Measurements from ENCODE around the gene ADAMTS10.
"Not testable (repeated sequence)": the region's sequence is repeated elsewhere in the genome, so short reads cannot be mapped to it uniquely, and the experiment has no call there.

ADAMTS10 gene

GRCh38 chr19:8638078-8638619 is 27.6 kb upstream of the ADAMTS10 start:
- H3K4me1 ChIP-seq = no peaks in the 10 kb centered on the region

GRCh38 chr19:8637070-8637469 is 26.6 kb upstream of the ADAMTS10 start:
- H3K36me3 ChIP-seq (replicated peaks); H3K9me3 ChIP-seq; H3K27me3 ChIP-seq (ENCODE audit: low read depth); in situ Hi-C loops (cut with MboI; ENCODE audit: low sequenced_read_pairs); H3K4me1 ChIP-seq; DNase-seq (ENCODE audit: low spot score in 2 of 2); H3K4me3 ChIP-seq: not testable (repeated sequence)

More at GRCh38 chr19:8638078-8638619, 27.6 kb upstream of the ADAMTS10 start:
- DNase-seq (ENCODE audit: low spot score in 2 of 2) = no peak
- H3K4me3 ChIP-seq = no peak overlapping the region
- in situ Hi-C loops (cut with MboI; ENCODE audit: low sequenced_read_pairs) = no loop called here
- H3K36me3 ChIP-seq (replicated peaks) = no peaks in the 10 kb centered on the region
- H3K27me3 ChIP-seq (ENCODE audit: low read depth) = no peaks in the 10 kb centered on the region
- H3K9me3 ChIP-seq = no peaks in the 10 kb centered on the region

- in situ Hi-C loops (cut with MboI; ENCODE audit: low sequenced_read_pairs) = no loop called here
- H3K9me3 ChIP-seq = no peaks in the 10 kb centered on the region
These were observed 24.9 kb upstream of the ADAMTS10 start for GRCh38 chr19:8635422-8635821.

GRCh38 chr19:8631425-8631819 is 20.9 kb upstream of the ADAMTS10 start:
- in situ Hi-C loops (cut with MboI; ENCODE audit: low sequenced_read_pairs) = no loop called here
- Histone ChIP-seq H3K4me1 (no peaks in the 10 kb centered on the region), H3K9me3 (no peaks in the 10 kb centered on the region), H3K36me3 (replicated peaks) (no peaks in the 10 kb centered on the region), H3K4me3 (no peak overlapping the region), H3K27me3 (ENCODE audit: low read depth) (no peaks in the 10 kb centered on the region)
- no peak for DNase-seq (ENCODE audit: low spot score in 2 of 2)

More at GRCh38 chr19:8635422-8635821, 24.9 kb upstream of the ADAMTS10 start:
- no peaks in the 10 kb centered on the region for H3K4me1 ChIP-seq
- H3K4me3 ChIP-seq = no peak overlapping the region
- no peaks in the 10 kb centered on the region for H3K27me3 ChIP-seq (ENCODE audit: low read depth)
- no peak for DNase-seq (ENCODE audit: low spot score in 2 of 2)
- no peaks in the 10 kb centered on the region for H3K36me3 ChIP-seq (replicated peaks)

GRCh38 chr19:8630796-8631424 is 20.4 kb upstream of the ADAMTS10 start:
- Histone ChIP-seq H3K4me1 (no peaks in the 10 kb centered on the region), H3K9me3 (no peaks in the 10 kb centered on the region), H3K36me3 (replicated peaks) (no peaks in the 10 kb centered on the region), H3K4me3 (no peak overlapping the region), H3K27me3 (ENCODE audit: low read depth) (no peaks in the 10 kb centered on the region)
- no peak for DNase-seq (ENCODE audit: low spot score in 2 of 2)
- in situ Hi-C loops (cut with MboI; ENCODE audit: low sequenced_read_pairs) = no loop called here

GRCh38 chr19:8629996-8630683 is 19.6 kb upstream of the ADAMTS10 start, which contains the start of gene NFILZ:
Gene NFILZ, plus strand, starts transcription at chr19:8630633. Its CDS starts 46,133 bp downstream, at chr19:8676766.
- no peaks in the 10 kb centered on the region for H3K36me3 ChIP-seq (replicated peaks)
- DNase-seq (ENCODE audit: low spot score in 2 of 2) = no peak
- H3K4me3 ChIP-seq = no peak within 1 kb of the TSS
- H3K4me1 ChIP-seq = no peaks in the 10 kb centered on the region
- in situ Hi-C loops (cut with MboI; ENCODE audit: low sequenced_read_pairs) = no loop called here
- H3K27me3 ChIP-seq (ENCODE audit: low read depth) = no peaks in the 10 kb centered on the region
- H3K9me3 ChIP-seq = no peaks in the 10 kb centered on the region

- in situ Hi-C loops (cut with MboI; ENCODE audit: low sequenced_read_pairs) = no loop called here
- Histone ChIP-seq H3K4me1 (no peaks in the 10 kb centered on the region), H3K9me3 (no peaks in the 10 kb centered on the region), H3K27me3 (ENCODE audit: low read depth) (no peaks in the 10 kb centered on the region), H3K36me3 (replicated peaks) (no peaks in the 10 kb centered on the region), H3K4me3 (no peak overlapping the region)
- no peak for DNase-seq (ENCODE audit: low spot score in 2 of 2)
These were observed 18.7 kb upstream of the ADAMTS10 start for GRCh38 chr19:8629184-8629583.

- Histone ChIP-seq H3K27me3 (ENCODE audit: low read depth) (no peaks in the 10 kb centered on the region), H3K9me3 (no peaks in the 10 kb centered on the region), H3K4me1 (no peaks in the 10 kb centered on the region), H3K4me3 (no peak overlapping the region), H3K36me3 (replicated peaks) (no peaks in the 10 kb centered on the region)
- no peak for DNase-seq (ENCODE audit: low spot score in 2 of 2)
- in situ Hi-C loops (cut with MboI; ENCODE audit: low sequenced_read_pairs) = no loop called here
These were observed 16.3 kb upstream of the ADAMTS10 start for GRCh38 chr19:8626842-8627241.

GRCh38 chr19:8622886-8623285 is 12.4 kb upstream of the ADAMTS10 start:
- H3K27me3 ChIP-seq (ENCODE audit: low read depth); H3K4me1 ChIP-seq; H3K36me3 ChIP-seq (replicated peaks); H3K4me3 ChIP-seq; H3K9me3 ChIP-seq; DNase-seq (ENCODE audit: low spot score in 2 of 2); in situ Hi-C loops (cut with MboI; ENCODE audit: low sequenced_read_pairs): not testable (repeated sequence)

GRCh38 chr19:8618751-8619150 is 8.2 kb upstream of the ADAMTS10 start:
- H3K27me3 ChIP-seq (ENCODE audit: low read depth) = no peaks in the 10 kb centered on the region; the same call in 1 of the 2 replicates
- no peak for DNase-seq (ENCODE audit: low spot score in 2 of 2)

GRCh38 chr19:8617984-8618383 is 7.5 kb upstream of the ADAMTS10 start:
- no peaks in the 10 kb centered on the region; the same call in 1 of the 2 replicates for H3K27me3 ChIP-seq (ENCODE audit: low read depth)
- H3K9me3 ChIP-seq = no peaks in the 10 kb centered on the region
- H3K4me3 ChIP-seq = no peak overlapping the region
- no peaks in the 10 kb centered on the region for H3K36me3 ChIP-seq (replicated peaks)
- no peak for DNase-seq (ENCODE audit: low spot score in 2 of 2)
- in situ Hi-C loops (cut with MboI; ENCODE audit: low sequenced_read_pairs) = no loop called here
- H3K4me1 ChIP-seq = no peaks in the 10 kb centered on the region

More at GRCh38 chr19:8618751-8619150, 8.2 kb upstream of the ADAMTS10 start:
- in situ Hi-C loops (cut with MboI; ENCODE audit: low sequenced_read_pairs) = no loop called here
- Histone ChIP-seq H3K4me3 (no peak overlapping the region), H3K4me1 (no peaks in the 10 kb centered on the region), H3K9me3 (no peaks in the 10 kb centered on the region), H3K36me3 (replicated peaks) (no peaks in the 10 kb centered on the region)

GRCh38 chr19:8617325-8617724 is 6.8 kb upstream of the ADAMTS10 start:
- H3K4me3 ChIP-seq; H3K9me3 ChIP-seq; H3K27me3 ChIP-seq (ENCODE audit: low read depth); H3K4me1 ChIP-seq; H3K36me3 ChIP-seq (replicated peaks); DNase-seq (ENCODE audit: low spot score in 2 of 2); in situ Hi-C loops (cut with MboI; ENCODE audit: low sequenced_read_pairs): not testable (repeated sequence)

GRCh38 chr19:8616861-8617260 is 6.3 kb upstream of the ADAMTS10 start:
- Histone ChIP-seq H3K27me3 (ENCODE audit: low read depth) (no peaks in the 10 kb centered on the region; the same call in 1 of the 2 replicates), H3K4me1 (no peaks in the 10 kb centered on the region), H3K9me3 (no peaks in the 10 kb centered on the region), H3K4me3 (no peak overlapping the region), H3K36me3 (replicated peaks) (no peaks in the 10 kb centered on the region)
- no peak for DNase-seq (ENCODE audit: low spot score in 2 of 2)
- in situ Hi-C loops (cut with MboI; ENCODE audit: low sequenced_read_pairs) = no loop called here

All from HAP-1 (cell line).